ENCODE results near the gene APOA1.

The APOA1 gene

DNA sequence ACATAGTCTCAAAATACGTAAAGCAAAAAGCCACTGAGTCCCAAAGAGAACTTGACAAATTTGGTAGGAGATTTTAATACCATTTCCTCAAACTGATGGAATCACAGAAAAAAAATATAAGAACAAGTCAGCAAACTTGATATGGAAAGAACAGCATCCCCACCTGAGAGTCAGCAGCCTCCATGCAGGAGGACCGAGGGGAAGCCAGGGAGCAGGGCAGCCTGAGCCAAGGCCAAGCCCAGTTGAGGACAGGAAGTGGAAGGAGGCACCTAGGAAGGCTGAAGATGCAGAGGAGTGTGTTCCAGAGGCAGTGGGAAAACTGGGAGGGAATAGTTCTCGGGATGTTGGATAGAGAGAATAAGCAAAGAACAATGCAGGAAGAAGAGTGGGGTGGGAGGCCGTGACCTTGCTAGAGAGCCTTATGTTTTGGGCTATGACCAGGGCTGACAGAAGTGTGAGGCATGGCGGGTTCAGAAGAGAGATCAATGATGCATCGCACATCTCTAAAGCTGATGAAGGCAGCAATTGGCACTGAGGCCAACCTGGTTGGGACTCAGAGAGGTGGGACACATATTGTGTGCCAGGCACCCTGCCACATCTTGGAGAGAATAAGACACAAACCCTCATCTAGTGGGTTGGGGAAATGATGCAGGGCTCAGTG lies 29.7 kb downstream of the APOA1 start:
- TF ChIP-seq, protein P1, sequence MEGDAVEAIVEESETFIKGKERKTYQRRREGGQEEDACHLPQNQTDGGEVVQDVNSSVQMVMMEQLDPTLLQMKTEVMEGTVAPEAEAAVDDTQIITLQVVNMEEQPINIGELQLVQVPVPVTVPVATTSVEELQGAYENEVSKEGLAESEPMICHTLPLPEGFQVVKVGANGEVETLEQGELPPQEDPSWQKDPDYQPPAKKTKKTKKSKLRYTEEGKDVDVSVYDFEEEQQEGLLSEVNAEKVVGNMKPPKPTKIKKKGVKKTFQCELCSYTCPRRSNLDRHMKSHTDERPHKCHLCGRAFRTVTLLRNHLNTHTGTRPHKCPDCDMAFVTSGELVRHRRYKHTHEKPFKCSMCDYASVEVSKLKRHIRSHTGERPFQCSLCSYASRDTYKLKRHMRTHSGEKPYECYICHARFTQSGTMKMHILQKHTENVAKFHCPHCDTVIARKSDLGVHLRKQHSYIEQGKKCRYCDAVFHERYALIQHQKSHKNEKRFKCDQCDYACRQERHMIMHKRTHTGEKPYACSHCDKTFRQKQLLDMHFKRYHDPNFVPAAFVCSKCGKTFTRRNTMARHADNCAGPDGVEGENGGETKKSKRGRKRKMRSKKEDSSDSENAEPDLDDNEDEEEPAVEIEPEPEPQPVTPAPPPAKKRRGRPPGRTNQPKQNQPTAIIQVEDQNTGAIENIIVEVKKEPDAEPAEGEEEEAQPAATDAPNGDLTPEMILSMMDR (IDR thresholded peaks at IDR 0.05), result no peak

DNA sequence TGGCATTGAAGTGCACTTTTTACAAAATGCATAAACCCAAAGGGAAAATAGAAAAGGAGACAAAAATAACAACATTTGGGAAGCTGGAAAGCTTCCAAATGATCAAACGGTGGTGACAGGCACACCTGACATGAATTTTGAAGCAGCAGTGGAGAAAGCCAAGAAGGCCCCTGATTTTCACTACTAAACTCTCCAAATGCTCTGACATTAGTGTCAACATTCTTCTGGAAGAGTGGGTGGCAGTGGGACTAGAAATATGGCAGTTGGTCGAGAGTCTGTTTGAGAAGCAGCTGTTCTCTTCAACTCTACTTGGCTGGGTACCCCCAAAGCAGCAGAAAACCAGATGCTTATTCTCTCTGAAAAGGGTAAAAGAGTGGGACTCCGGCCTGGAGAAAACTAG lies 33.4 kb downstream of the APOA1 start:
- TF ChIP-seq, protein P1 (IDR thresholded peaks at IDR 0.05), result no peak

DNA sequence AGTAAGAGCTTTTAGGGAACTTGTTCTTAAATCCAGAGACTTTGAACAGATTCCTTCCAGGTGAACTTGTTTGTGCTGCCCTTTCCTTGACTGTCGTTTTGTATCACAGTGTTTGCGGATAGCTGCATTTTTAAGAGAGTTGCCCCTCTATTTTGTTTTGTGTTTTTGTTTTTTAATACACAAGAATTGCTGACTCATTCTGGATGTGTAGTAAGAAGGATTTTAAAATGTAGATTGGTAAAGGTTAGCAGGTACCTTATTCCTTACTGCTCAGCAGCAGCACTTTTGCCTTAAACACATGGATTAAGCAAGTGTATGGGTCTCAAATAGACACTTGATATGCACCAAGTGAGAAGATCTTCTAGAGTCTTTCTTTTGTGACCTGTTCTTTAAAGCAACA lies 36.8 kb downstream of the APOA1 start:
- TF ChIP-seq, protein P1 (IDR thresholded peaks at IDR 0.05), result no peak

DNA sequence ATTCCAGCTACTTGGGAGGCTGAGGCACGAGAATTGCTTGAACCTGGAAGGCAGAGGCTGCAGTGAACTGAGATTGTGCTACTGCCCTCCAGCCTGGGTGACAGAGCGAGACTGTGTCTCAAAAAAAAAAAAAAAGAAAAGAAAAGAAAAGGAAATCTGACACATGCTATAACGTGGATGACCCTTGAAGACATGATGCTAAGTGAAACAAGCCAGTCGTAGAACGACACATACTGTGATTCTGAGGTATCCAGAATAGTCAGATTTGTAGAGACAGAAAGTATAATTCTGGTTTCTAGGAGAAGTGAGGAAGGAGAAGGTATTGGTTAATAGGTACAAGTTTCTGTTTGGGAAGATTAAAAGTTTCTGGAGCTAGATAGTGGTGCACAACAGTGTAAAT lies 39.1 kb downstream of the APOA1 start:
- TF ChIP-seq, protein P1 (IDR thresholded peaks at IDR 0.05), result no peak

DNA sequence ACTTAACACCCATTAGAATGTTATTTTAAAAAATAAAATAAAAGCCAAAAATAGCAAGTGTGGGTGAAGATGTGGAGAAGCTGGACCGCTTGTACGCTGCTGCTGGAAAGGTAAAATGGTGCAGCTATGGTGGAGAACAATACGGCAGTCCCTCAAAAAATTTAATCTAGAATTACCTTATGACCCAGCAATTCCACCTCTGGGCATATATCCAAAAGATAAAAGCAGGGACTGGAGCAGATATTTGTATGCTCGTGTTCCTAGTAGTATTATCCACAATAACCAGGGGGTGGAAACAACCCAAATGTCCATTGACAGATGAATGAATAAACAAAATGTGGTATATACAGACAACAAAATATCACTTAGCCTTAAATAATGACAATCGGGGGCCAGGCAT lies 39.6 kb downstream of the APOA1 start:
- TF ChIP-seq, protein P1 (IDR thresholded peaks at IDR 0.05), result no peak

DNA sequence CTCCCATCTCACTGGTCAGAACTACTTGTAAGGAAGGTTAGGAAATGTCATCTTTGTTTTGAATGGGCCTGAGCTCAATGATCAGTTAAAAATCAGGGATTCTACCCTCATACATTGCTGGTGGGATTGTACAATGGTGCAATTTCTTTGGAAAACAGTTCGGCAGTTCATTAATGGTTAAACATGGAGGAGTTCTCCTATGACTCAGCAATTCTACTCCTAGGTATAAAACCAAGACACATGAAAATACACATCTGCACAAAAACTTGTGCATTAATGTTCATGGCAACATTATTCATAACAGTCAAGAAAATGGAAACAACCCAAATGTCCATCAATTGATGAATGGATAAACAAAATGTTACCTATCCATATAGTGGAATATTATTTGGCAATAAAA lies 40.9 kb downstream of the APOA1 start:
- TF ChIP-seq, protein P1 (IDR thresholded peaks at IDR 0.05), result no peak

DNA sequence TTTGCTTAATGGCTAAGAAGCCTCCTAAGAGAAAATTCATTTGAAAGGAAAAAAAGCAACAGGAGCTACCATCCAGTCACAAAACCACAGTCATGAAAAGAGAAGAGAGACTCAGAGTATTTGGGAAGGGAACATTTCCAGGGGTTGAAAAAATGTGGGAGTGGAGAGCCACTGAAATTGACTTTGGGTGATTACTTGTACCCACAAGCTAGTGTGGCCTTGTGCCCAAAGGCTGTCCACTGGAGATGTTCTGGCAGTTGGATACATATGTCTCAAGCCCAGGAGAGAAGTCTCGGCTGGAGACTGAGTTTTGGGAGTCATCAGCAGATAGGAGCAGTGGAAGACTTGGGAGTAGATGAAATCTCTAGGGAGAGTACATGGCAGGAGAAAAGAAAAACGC lies 42.6 kb downstream of the APOA1 start:
- TF ChIP-seq, protein P1 (IDR thresholded peaks at IDR 0.05), result no peak

DNA sequence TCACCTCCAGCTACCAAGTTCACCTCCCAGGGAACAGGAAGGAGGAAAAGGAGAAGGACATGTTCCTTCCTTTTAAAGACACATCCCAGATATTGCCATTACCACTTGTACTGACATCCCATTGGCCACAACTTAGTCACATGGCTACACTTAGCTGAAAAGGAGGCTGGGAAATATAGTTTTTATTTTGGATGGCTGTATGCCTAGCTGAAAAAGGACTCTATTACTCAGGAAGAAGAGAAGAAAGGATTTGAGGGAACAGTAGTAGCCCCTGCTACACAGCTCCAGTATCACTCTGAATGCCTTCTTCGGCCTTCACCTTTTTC lies 43.7 kb downstream of the APOA1 start:
- TF ChIP-seq, protein P1 (IDR thresholded peaks at IDR 0.05), result no peak

Measured in LNCAP (cell line).